OCI-M2 (cell line): ENCODE data around the gene MTFMT.
"Not testable (repeated sequence)": the region's sequence is repeated elsewhere in the genome, so short reads cannot be mapped to it uniquely, and the experiment has no call there.

Experiments used
- DNase-seq: peaks from one replicate; lab custom pipeline; 2025; ENCODE audit not compliant: unreplicated experiment; lab: John Stamatoyannopoulos, UW

The MTFMT gene

GRCh38 chr15:65028921-65029735, at the start of gene MTFMT:
Gene MTFMT, minus strand, starts transcription at chr15:65029639. Its CDS starts 26 bp downstream, at chr15:65029613.
- DNase-seq, result no peak

- no peak for DNase-seq
Measured at GRCh38 chr15:65077981-65078352, 48.5 kb upstream of the MTFMT start.

- no peak for DNase-seq
Measured at GRCh38 chr15:65077291-65077980, 48.0 kb upstream of the MTFMT start.

- no peak for DNase-seq
Measured at GRCh38 chr15:65076486-65077290, 47.2 kb upstream of the MTFMT start, which contains the start of gene KBTBD13. Gene KBTBD13, plus strand, starts transcription at chr15:65076746. Its CDS starts 70 bp downstream, at chr15:65076816.

GRCh38 chr15:65075607-65076395, 46.4 kb upstream of the MTFMT start:
- not testable (repeated sequence) for DNase-seq

- not testable (repeated sequence) for DNase-seq
Measured at GRCh38 chr15:65074946-65075345, 45.5 kb upstream of the MTFMT start.

- DNase-seq, result no peak
Measured at GRCh38 chr15:65072617-65073016, 43.2 kb upstream of the MTFMT start.

GRCh38 chr15:65072027-65072426, 42.6 kb upstream of the MTFMT start:
- no peak for DNase-seq

GRCh38 chr15:65071381-65071811, 42.0 kb upstream of the MTFMT start:
- no peak for DNase-seq

- no peak for DNase-seq
Measured at GRCh38 chr15:65069779-65070546, 40.5 kb upstream of the MTFMT start.

- no peak for DNase-seq
Measured at GRCh38 chr15:65069179-65069578, 39.7 kb upstream of the MTFMT start.

GRCh38 chr15:65068403-65068788, 39.0 kb upstream of the MTFMT start:
- no peak for DNase-seq

- no peak for DNase-seq
Measured at GRCh38 chr15:65067645-65068402, 38.4 kb upstream of the MTFMT start, which contains the start of gene RASL12. Gene RASL12, minus strand, starts transcription at chr15:65067991. Its CDS starts 156 bp downstream, at chr15:65067835.

- no peak for DNase-seq
Measured at GRCh38 chr15:65067317-65067644, 37.8 kb upstream of the MTFMT start.

GRCh38 chr15:65066635-65067316, 37.3 kb upstream of the MTFMT start:
- no peak for DNase-seq

- no peak for DNase-seq
Measured at GRCh38 chr15:65066001-65066634, 36.7 kb upstream of the MTFMT start.

- no peak for DNase-seq
Measured at GRCh38 chr15:65062726-65063125, 33.3 kb upstream of the MTFMT start.

- DNase-seq, result no peak
Measured at GRCh38 chr15:65062061-65062460, 32.6 kb upstream of the MTFMT start.
